A549 (cell line): Measurements from ENCODE around the gene NFATC4. TPM values are rescaled to one million over a fixed set of nuclear protein-coding genes. Genes with fewer than 3 reads are reported as not detected.

Source experiments
- ATAC-seq, 2 experiments: fragments of 200-7000 bp in 1 of 2; fragments of >200 bp in 1 of 2; cut with Nextera tagmentation in 1 of 2; cut with Tn5 transposase in 1 of 2; 3 replicates each; pipeline versions ENCODE4 v1.8.0 to v1.9.1; 2018 to 2020; ENCODE audit warnings: mild to moderate bottlenecking in 1 of 2, moderate library complexity in 1 of 2
- CTCF ChIA-PET: fragments of 300-600 bp; sonication (Branson Sonifier 250); formaldehyde crosslinking; extraction: SDS; loops from one replicate; lab custom pipeline; 2021; ENCODE audit warnings: antibody characterized with exemption, inconsistent platforms; lab: Yijun Ruan, JAX
- POLR2A ChIA-PET: fragments of 350-600 bp; formaldehyde crosslinking; extraction: SDS; loops from one replicate; lab custom pipeline; 2021; ENCODE audit warnings: antibody characterized with exemption, inconsistent platforms; lab: Yijun Ruan, JAX
- DNase-seq, 2 experiments: peaks; one replicate each; pipeline versions ENCODE4 v3.0.0 to v3.0.0-alpha.2; 2011 to 2016; ENCODE audit warnings: low read depth in 1 of 2, low spot score in 1 of 2
- FAIRE-seq: peaks from 2 replicates; lab custom pipeline; 2011; peaks lifted over from hg19 to GRCh38; lab: Jason Lieb, UNC
- H3K27ac ChIP-seq, 2 experiments: fragments of >200 bp; sonication (Bioruptor Twin); formaldehyde crosslinking; 3 replicates each; pipeline ENCODE4 v1.5.1; 2016 to 2017
- H3K4me1 ChIP-seq: fragments of >200 bp; sonication (Bioruptor Twin); formaldehyde crosslinking; 3 replicates; pipeline ENCODE4 v1.6.1; 2016
- H3K4me2 ChIP-seq: fragments of >200 bp; sonication (Bioruptor Twin); formaldehyde crosslinking; 3 replicates; pipeline ENCODE4 v1.6.1; 2016
- H3K4me3 ChIP-seq: fragments of >200 bp; sonication (Bioruptor Twin); formaldehyde crosslinking; 3 replicates; pipeline ENCODE4 v1.5.1; 2016
- H3K9me3 ChIP-seq: fragments of >200 bp; sonication (Bioruptor Twin); formaldehyde crosslinking; 3 replicates; pipeline ENCODE4 v1.6.1; 2016
- BCL3 ChIP-seq: fragments of >200 bp; sonication (Bioruptor Twin); formaldehyde crosslinking; IDR thresholded peaks from 3 replicates; pipeline ENCODE4 v1.6.1; 2016
- CBX2 ChIP-seq: fragments of 200-600 bp; sonication (generic); IDR thresholded peaks from 2 replicates; pipeline ENCODE4 v1.6.1; 2016; ENCODE audit warnings: low read depth, mild to moderate bottlenecking, borderline replicate concordance
- EHF ChIP-seq: fragments of 250-450 bp; sonication (Bioruptor Pico); IDR thresholded peaks from 2 replicates; pipeline ENCODE4 v1.5.0; 2020; ENCODE audit warnings: mild to moderate bottlenecking
- EHMT2 ChIP-seq: fragments of 200-600 bp; sonication (generic); IDR thresholded peaks from 2 replicates; pipeline ENCODE4 v1.6.1; 2016; ENCODE audit warnings: antibody characterized with exemption, low read depth, mild to moderate bottlenecking, moderate library complexity
- ELK1 ChIP-seq: fragments of 150-350 bp; IDR thresholded peaks from 2 replicates; pipeline ENCODE4 v1.6.1; 2014; ENCODE audit warnings: low read depth, mild to moderate bottlenecking, low read length
- HEYL ChIP-seq: fragments of 250-450 bp; sonication (Bioruptor Pico); IDR thresholded peaks from 2 replicates; pipeline ENCODE4 v1.8.0; 2021; ENCODE audit warnings: mild to moderate bottlenecking, moderate library complexity
- HOXB13 ChIP-seq: fragments of 250-450 bp; sonication (Bioruptor Pico); IDR thresholded peaks from 2 replicates; pipeline ENCODE4 v1.5.0; 2020; ENCODE audit warnings: low read depth, mild to moderate bottlenecking, moderate library complexity
- MAX ChIP-seq: IDR thresholded peaks from 2 replicates; pipeline ENCODE4 v1.6.1; 2012
- MAZ ChIP-seq: fragments of 150-350 bp; IDR thresholded peaks from 2 replicates; pipeline ENCODE4 v1.6.1; 2014; ENCODE audit warnings: antibody characterized with exemption, low read depth, low read length, borderline replicate concordance
- MYC ChIP-seq: IDR thresholded peaks from 2 replicates; pipeline ENCODE4 v1.6.1; 2012; ENCODE audit warnings: mild to moderate bottlenecking, inconsistent platforms, low read length, improper control_type of control experiment, borderline replicate concordance
- NPAS2 ChIP-seq: fragments of 250-450 bp; sonication (Bioruptor Pico); IDR thresholded peaks from 2 replicates; pipeline ENCODE4 v1.8.0; 2022; ENCODE audit warnings: mild to moderate bottlenecking, moderate library complexity, borderline replicate concordance
- POLR2A ChIP-seq: IDR thresholded peaks from 2 replicates; pipeline ENCODE4 v1.6.1; 2012; ENCODE audit warnings: mild to moderate bottlenecking, low read length
- RCOR1 ChIP-seq: fragments of 150-350 bp; IDR thresholded peaks from 2 replicates; pipeline ENCODE4 v1.6.1; 2014; ENCODE audit warnings: antibody characterized with exemption, low read length, low read depth
- REST ChIP-seq: fragments of 200-600 bp; sonication (generic); IDR thresholded peaks from 2 replicates; pipeline ENCODE4 v1.6.1; 2016; ENCODE audit warnings: antibody characterized with exemption, mild to moderate bottlenecking, moderate library complexity
- USF2 ChIP-seq: fragments of 450-650 bp; IDR thresholded peaks from 2 replicates; pipeline ENCODE4 v1.6.1; 2014; ENCODE audit warnings: antibody characterized with exemption
- WGBS: methylation state at CpG from one replicate; pipeline ENCODE4 v1.1.6; 2017; ENCODE audit errors: missing lambda C conversion rate; 5-methylcytosine and 5-hydroxymethylcytosine counted together
- polyA plus RNA-seq, 4 experiments: library from polyadenylated mRNA; depleted of rRNA in 3 of 4; stranded (reverse); fragments of >200 nt; fragmentation: RNase III in 1 of 4; extraction: RNeasy Plus Mini Kit Qiagen cat#74134 plus additional on column Dnase treatment in 1 of 4; gene quantifications; 2 replicates in 3 of 4; 3 replicates in 1 of 4; pipeline ENCODE4 v1.2.3, GENCODE V29; 2011 to 2017

The NFATC4 gene
- polyA plus RNA-seq, 2 of the 4 experiments (the other 2 are of a cell fraction) = 0.04 to 0.32 TPM

GRCh38 chr14:24334431-24335291 is 33.3 kb upstream of the NFATC4 start, which contains the start of gene ADCY4:
Gene ADCY4, minus strand, starts transcription at chr14:24335071. Its CDS starts 419 bp downstream, at chr14:24334652.
- CTCF ChIA-PET = interaction anchor here (0.6 to 46.6 kb wide), 20 partner anchors 11 to 106 kb away, joined by 3 to 1142 read pairs (median 24); partner anchors contain the start of genes CBLN3, CIDEB, KHNYN and LTB4R
- Histone ChIP-seq H3K4me3 (no peak within 1 kb of the TSS), H3K4me1 (peaks cover 3% of the 10 kb centered on the region; the same call in 1 of the 3 replicates), H3K4me2 (peak within 1 kb of the TSS; percentile 62), H3K9me3 (no peaks in the 10 kb centered on the region), H3K27ac (peak within 1 kb of the TSS in 1 of 2 experiments; percentile 71; a peak in 2 of 6 replicates)
- no peak for FAIRE-seq
- TF ChIP-seq POLR2A (no peak), MAZ (no peak), USF2 (no peak), ELK1 (no peak), HEYL (CRISPR knock-in tag) (no peak), HOXB13 (CRISPR knock-in tag) (no peak), EHF (CRISPR knock-in tag) (no peak), EHMT2 (no peak), REST (no peak), CBX2 (no peak), NPAS2 (CRISPR knock-in tag) (no peak), BCL3 (no peak), RCOR1 (no peak), MAX (no peak), MYC (no peak)
- POLR2A ChIA-PET = interaction anchor here (2.0 kb wide), 1 partner anchor 107 kb away, joined by 8 read pairs; the partner anchor contains the start of gene SDR39U1
- DNase-seq = no peak
- 88% methylated on average over 64 of the region's 65 CpGs for WGBS
- ATAC-seq = no peak
